GM23248 (cell line): ENCODE measurements around the gene UTS2R. TPM values are rescaled to one million over a fixed set of nuclear protein-coding genes. Genes with fewer than 3 reads are reported as not detected.
A peak's percentile ranks its signal among the peaks of the same experiment; 100 is the strongest.

ENCODE experiments used
- DNase-seq: peaks from one replicate; pipeline ENCODE4 v3.0.0-alpha.2; 2015
- H2AFZ ChIP-seq: fragments of 200-600 bp; sonication (generic); 2 replicates; pipeline ENCODE4 v1.6.1; 2016; ENCODE audit warnings: antibody characterized with exemption
- H3F3A ChIP-seq: fragments of 200-600 bp; sonication (generic); 2 replicates; pipeline ENCODE4 v1.6.1; 2016; ENCODE audit warnings: mild to moderate bottlenecking, antibody characterized with exemption, mixed run types; ENCODE audit not compliant: insufficient read depth
- H3K27ac ChIP-seq: fragments of 200-600 bp; sonication (generic); 2 replicates; pipeline ENCODE4 v1.5.1; 2016; ENCODE audit warnings: mild to moderate bottlenecking
- H3K27me3 ChIP-seq: fragments of 200-600 bp; sonication (generic); replicated peaks from 2 replicates; pipeline ENCODE4 v1.6.1; 2016; ENCODE audit warnings: mild to moderate bottlenecking; ENCODE audit not compliant: insufficient read depth
- H3K36me3 ChIP-seq: fragments of 200-600 bp; sonication (generic); 2 replicates; pipeline ENCODE4 v1.6.1; 2016; ENCODE audit warnings: low read depth, mild to moderate bottlenecking
- H3K4me1 ChIP-seq: fragments of 200-600 bp; sonication (generic); 2 replicates; pipeline ENCODE4 v1.6.1; 2016; ENCODE audit warnings: mild to moderate bottlenecking; ENCODE audit not compliant: insufficient read depth
- H3K4me2 ChIP-seq: fragments of 200-600 bp; sonication (generic); one replicate; pipeline ENCODE4 v1.6.1; 2016; ENCODE audit warnings: mild to moderate bottlenecking; ENCODE audit not compliant: unreplicated experiment
- H3K4me3 ChIP-seq: fragments of 200-600 bp; sonication (generic); 2 replicates; pipeline ENCODE4 v1.5.1; 2016; ENCODE audit warnings: mild to moderate bottlenecking
- H3K79me2 ChIP-seq: fragments of 200-600 bp; sonication (generic); 2 replicates; pipeline ENCODE4 v1.6.1; 2016; ENCODE audit warnings: mild to moderate bottlenecking; ENCODE audit not compliant: insufficient read depth
- H3K9ac ChIP-seq: fragments of 200-600 bp; sonication (generic); 2 replicates; pipeline ENCODE4 v1.6.1; 2016; ENCODE audit warnings: mild to moderate bottlenecking
- H3K9me2 ChIP-seq: fragments of 200-600 bp; sonication (generic); 2 replicates; pipeline ENCODE4 v1.6.1; 2016; ENCODE audit warnings: mixed run types, mild to moderate bottlenecking, moderate library complexity; ENCODE audit not compliant: insufficient read depth
- H3K9me3 ChIP-seq: fragments of 200-600 bp; sonication (generic); one replicate; pipeline ENCODE4 v1.6.1; 2017; ENCODE audit warnings: low read depth
- H4K20me1 ChIP-seq: fragments of 200-600 bp; sonication (generic); 2 replicates; pipeline ENCODE4 v1.6.0; 2016; ENCODE audit not compliant: insufficient read depth
- EZH2 ChIP-seq: fragments of 200-600 bp; sonication (generic); IDR thresholded peaks from 2 replicates; pipeline ENCODE4 v1.6.1; 2018; ENCODE audit warnings: antibody characterized with exemption, mild to moderate bottlenecking; ENCODE audit not compliant: insufficient read depth, poor library complexity, severe bottlenecking
- EZH2phosphoT487 ChIP-seq: fragments of 200-600 bp; sonication (generic); IDR thresholded peaks from 2 replicates; pipeline ENCODE4 v1.6.1; 2018; ENCODE audit warnings: antibody characterized with exemption, moderate library complexity, mild to moderate bottlenecking, low read depth; ENCODE audit not compliant: insufficient read depth
- WGBS, 2 experiments: methylation state at CpG; one replicate each; pipeline ENCODE4 v1.1.6; 2015 to 2017; ENCODE audit warnings: low lambda C conversion rate in 2 of 2, low coverage in 1 of 2; ENCODE audit errors: missing lambda C conversion rate in 2 of 2; 5-methylcytosine and 5-hydroxymethylcytosine counted together
- in situ Hi-C: fragments of 300-500 bp; cut with MboI; formaldehyde crosslinking; loops from 2 replicates; pipeline ENCODE4 v1.15.0; 2020
- polyA plus RNA-seq: library from polyadenylated mRNA; unstranded; fragments of >200 nt; fragmentation: Nextera tagmentation; extraction: Ambion mirVana; gene quantifications from 2 replicates; pipeline ENCODE4 v1.2.1, GENCODE V29; 2016
- total RNA-seq: library from RNA; depleted of rRNA; stranded (reverse); fragments of >200 nt; shearing (Covaris generic); gene quantifications from 2 replicates; pipeline ENCODE4 v1.2.3, GENCODE V29; 2014

Gene UTS2R
- total and polyA plus RNA-seq, 2 experiments from 2014 or later = not detected

DNA sequence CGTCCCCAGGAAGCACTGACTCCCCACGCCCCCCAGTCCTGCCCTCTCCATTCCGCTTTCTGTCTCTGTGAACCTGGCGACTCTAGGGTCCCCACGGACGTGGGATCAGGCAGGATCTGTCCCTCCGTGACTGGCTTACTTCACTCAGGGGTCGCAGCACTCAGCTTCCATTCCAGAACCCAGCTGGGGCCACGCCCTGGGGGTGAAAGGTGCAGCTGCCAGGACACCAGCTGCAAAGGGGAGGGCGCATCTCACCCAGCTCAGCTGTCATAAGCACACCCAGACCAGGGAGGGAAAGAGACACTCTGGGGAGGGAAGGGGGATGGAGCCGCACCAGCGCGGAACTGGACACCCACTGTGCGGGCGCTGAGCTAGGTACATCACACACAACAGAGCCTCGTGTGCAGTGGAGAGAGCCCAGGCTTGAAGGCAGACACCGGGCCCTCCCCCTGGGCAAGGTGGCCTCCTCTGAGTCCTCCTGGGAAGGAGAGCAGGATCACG lies 28.1 kb downstream of the UTS2R start:
- Histone ChIP-seq H3K36me3 (no peaks in the 10 kb centered on the region), H3K4me2 (peak overlapping the region; percentile 33)

GRCh38 chr17:82400206-82400605 lies 28.6 kb downstream of the UTS2R start:
- no peak overlapping the region for H3K4me3 ChIP-seq

More for the DNA sequence above, 28.1 kb downstream of the UTS2R start:
- no peak for DNase-seq
- Histone ChIP-seq H3F3A (peaks cover 22% of the 10 kb centered on the region), H3K27me3 (no peaks in the 10 kb centered on the region), H2AFZ (no peak overlapping the region), H3K79me2 (no peaks in the 10 kb centered on the region), H4K20me1 (no peaks in the 10 kb centered on the region), H3K27ac (peak overlapping the region; percentile 49), H3K4me1 (peaks cover 23% of the 10 kb centered on the region), H3K9me3 (no peaks in the 10 kb centered on the region), H3K9me2 (no peaks in the 10 kb centered on the region), H3K4me3 (no peak overlapping the region), H3K9ac (peak overlapping the region; percentile 44; the same call in 1 of the 2 replicates)
- no peak for TF ChIP-seq EZH2
- TF ChIP-seq EZH2phosphoT487 = no peak
- in situ Hi-C loops = no loop called here
- WGBS, 2 experiments = 18 to 29% methylated on average over 17 to 18 of the region's 18 CpGs

DNA sequence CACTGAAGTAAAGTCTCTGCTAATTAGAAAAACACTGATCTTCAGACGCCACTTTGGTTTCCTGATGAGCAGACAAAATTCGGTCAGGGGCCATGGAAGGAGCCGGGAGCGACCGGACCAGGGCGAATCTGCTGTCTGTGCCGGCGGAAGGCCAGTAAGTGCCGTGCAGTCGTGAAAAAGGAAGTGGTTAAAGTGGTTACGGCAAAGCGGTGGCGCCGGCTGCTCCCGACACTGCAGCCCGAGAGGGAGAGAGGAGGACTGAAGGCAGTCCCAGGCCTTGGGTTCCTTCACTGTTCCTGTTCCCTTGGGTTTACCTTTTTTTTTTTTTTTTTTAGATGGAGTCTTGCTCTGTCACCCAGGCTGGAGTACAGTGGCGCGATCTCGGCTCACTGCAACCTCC lies 29.3 kb downstream of the UTS2R start:
- no peak for TF ChIP-seq EZH2phosphoT487
- no peak for TF ChIP-seq EZH2
- H3K79me2 ChIP-seq = no peaks in the 10 kb centered on the region
- no peaks in the 10 kb centered on the region for H4K20me1 ChIP-seq
- no peak overlapping the region for H3K27ac ChIP-seq
- H3K36me3 ChIP-seq = no peaks in the 10 kb centered on the region
- in situ Hi-C loops = no loop called here
- H3K4me1 ChIP-seq = peaks cover 23% of the 10 kb centered on the region
- 97% methylated on average over 19 of the region's 19 CpGs for WGBS, 2 experiments
- no peaks in the 10 kb centered on the region for H3K27me3 ChIP-seq
- no peak overlapping the region for H3K4me2 ChIP-seq
- peaks cover 22% of the 10 kb centered on the region for H3F3A ChIP-seq
- no peak overlapping the region for H3K9ac ChIP-seq
- H3K4me3 ChIP-seq = no peak overlapping the region
- no peak for DNase-seq
- no peaks in the 10 kb centered on the region for H3K9me2 ChIP-seq
- H2AFZ ChIP-seq = no peak overlapping the region
- no peaks in the 10 kb centered on the region for H3K9me3 ChIP-seq

More at GRCh38 chr17:82400206-82400605, 28.6 kb downstream of the UTS2R start:
- Histone ChIP-seq H3K9ac (no peak overlapping the region), H3F3A (peaks cover 22% of the 10 kb centered on the region), H3K27me3 (no peaks in the 10 kb centered on the region), H3K79me2 (no peaks in the 10 kb centered on the region), H3K9me3 (no peaks in the 10 kb centered on the region), H3K27ac (no peak overlapping the region), H4K20me1 (no peaks in the 10 kb centered on the region), H3K9me2 (no peaks in the 10 kb centered on the region), H3K36me3 (no peaks in the 10 kb centered on the region), H3K4me1 (peaks cover 23% of the 10 kb centered on the region), H2AFZ (no peak overlapping the region), H3K4me2 (no peak overlapping the region)
- TF ChIP-seq EZH2phosphoT487 = no peak
- TF ChIP-seq EZH2 = no peak
- no peak for DNase-seq
- in situ Hi-C loops = no loop called here
- WGBS, 2 experiments = 72 to 73% methylated on average over 7 of the region's 7 CpGs

GRCh38 chr17:82402865-82403264 lies 31.3 kb downstream of the UTS2R start:
- H3K36me3 ChIP-seq = no peaks in the 10 kb centered on the region

More at GRCh38 chr17:82402865-82403264, 31.3 kb downstream of the UTS2R start:
- Histone ChIP-seq H3K79me2 (no peaks in the 10 kb centered on the region), H3K9me2 (no peaks in the 10 kb centered on the region), H3K4me3 (no peak overlapping the region), H3K27ac (no peak overlapping the region), H3K27me3 (no peaks in the 10 kb centered on the region), H3K4me1 (peaks cover 13% of the 10 kb centered on the region), H2AFZ (no peak overlapping the region), H3K4me2 (no peak overlapping the region), H3K9me3 (no peaks in the 10 kb centered on the region), H4K20me1 (no peaks in the 10 kb centered on the region), H3K9ac (no peak overlapping the region), H3F3A (peaks cover 18% of the 10 kb centered on the region)
- in situ Hi-C loops = no loop called here
- DNase-seq = no peak
- TF ChIP-seq EZH2phosphoT487 (no peak), EZH2 (no peak)
- 89 to 92% methylated on average over 7 of the region's 7 CpGs for WGBS, 2 experiments
